GM19099 (cell line): ENCODE results near the gene GAN.

Experiments
- POLR2A ChIP-seq: IDR thresholded peaks from 3 replicates; pipeline ENCODE4 v1.6.1; 2011; ENCODE audit warnings: low read depth; ENCODE audit not compliant: insufficient read length; ENCODE audit errors: extremely low read depth

GAN gene

DNA sequence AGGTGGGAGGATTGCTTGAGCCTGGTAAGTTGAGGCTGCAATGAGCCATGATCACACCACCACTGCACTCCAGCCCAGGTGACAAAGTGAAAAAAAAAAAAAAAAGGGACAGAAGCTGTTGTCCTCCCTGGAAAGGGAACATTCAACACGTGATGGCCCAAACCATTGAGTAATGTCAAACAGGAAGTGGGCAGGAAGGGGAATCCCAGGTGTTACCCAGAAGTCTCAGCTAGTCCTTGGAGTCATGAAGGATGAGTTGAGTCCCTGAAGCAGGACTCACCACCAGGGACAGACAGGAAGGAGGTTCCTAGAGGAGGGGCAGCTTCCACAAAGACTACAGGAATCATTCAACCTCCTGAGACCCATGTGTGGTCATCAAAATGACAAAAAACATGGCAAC is 110.0 kb downstream of the GAN start:
- no peak for TF ChIP-seq POLR2A

DNA sequence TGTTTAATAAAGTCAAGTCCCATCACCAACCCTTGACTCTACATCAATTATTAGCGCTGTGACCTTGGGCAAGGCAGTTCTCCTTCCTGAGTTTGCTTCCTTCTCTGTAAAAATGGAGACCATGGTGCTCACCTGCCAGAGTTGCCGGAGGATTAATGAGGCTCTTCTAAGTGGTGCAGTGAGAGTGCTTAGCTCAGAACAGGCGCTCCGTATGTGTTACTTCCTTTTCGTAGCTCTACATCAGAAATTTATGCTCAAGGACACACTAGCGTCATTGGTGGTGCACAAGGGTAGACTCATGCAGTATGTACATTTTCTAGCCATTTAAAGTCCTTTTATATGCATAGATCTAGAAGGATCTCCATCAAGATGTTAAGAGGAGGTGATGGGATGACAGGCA is 112.5 kb downstream of the GAN start:
- no peak for TF ChIP-seq POLR2A

DNA sequence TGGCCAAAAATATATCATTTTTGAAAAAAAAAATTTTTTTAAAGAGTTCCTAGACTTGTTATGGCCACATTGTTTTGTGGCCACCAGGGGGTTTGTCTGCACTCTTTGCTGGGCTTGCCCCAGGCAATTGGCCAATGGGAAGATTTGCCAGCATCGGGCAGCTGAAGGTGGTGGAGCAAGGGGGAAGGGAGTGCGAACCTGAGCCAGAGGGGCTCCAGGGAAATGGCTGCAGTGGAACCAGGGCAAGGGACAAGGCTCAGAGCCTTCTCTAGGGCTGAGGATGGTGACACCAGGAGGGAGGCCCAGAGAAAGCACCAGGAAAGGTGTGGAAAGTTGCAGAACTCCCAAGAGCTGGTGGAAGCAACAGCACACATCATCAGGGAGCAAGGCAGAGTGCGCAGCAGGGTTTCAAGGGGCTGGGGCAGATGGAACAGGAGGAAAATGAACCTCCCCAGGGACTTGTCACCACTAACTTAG is 114.3 kb downstream of the GAN start:
- TF ChIP-seq POLR2A, result no peak

DNA sequence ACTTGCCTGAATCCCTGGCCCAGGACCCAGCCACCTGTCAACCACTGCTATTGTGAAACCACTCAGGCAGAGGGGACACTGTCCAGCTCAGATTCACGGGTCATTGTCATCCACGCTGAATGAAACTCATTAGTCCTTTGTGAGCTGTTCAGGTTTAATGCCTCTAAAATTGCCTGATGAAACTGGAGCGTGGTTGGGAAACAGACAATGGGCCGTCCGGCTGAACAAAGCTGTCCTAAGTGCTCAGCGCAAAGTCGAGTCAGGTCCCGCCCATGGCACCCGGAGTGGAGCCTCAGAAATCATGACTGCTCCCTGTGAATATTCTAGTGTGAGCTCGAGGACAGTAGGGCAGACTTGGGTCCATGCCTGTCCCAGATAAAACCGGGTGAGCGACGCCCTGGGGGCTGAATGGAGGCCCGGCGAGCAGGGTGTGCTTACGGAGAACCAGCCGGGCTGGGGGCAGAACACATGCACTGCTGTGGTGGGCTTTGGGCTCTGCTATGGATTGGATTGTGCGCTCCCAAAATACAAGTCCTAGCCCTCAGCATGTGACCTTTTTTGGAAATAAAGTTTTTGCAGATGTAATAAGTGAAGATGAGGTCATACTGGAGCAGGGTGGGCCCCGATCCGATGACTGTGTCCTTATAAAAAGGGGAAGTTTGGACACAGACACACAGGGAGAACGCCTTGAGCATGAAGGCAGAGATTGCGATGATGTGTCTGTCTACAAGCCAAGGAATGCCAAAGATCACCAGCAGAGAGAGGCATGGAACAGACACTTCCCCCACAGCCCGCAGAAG is 117.0 kb downstream of the GAN start:
- no peak for TF ChIP-seq POLR2A

DNA sequence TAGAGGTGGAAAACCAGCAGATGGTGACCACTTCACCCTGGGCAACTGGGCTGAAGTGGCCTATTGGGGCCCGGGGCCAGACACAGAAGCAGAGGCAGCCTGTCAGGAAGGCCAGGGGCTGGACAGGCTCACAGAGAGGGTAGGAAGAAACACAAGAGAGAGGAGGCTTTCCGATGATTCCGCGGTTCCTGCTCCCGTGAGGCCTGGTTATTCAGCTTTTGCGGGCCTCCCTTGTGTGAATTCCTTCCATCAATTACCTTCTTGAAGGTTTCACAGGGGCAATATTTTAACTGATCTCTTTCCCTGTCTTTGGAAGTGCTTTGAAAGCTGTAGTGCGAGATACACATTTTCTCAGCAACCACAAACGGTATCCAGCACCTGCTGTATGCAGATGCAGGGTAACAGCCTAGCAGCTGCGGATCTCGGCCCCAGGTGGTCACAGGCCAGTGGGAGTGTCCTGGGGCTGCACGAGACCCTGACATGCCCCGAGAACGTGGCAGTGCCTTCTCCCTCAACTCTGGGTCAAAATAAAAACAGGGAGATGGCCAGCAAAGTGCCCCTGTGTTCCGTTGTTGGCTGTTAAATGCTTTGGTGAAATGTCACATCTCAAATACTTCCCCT is 118.3 kb downstream of the GAN start:
- no peak for TF ChIP-seq POLR2A

DNA sequence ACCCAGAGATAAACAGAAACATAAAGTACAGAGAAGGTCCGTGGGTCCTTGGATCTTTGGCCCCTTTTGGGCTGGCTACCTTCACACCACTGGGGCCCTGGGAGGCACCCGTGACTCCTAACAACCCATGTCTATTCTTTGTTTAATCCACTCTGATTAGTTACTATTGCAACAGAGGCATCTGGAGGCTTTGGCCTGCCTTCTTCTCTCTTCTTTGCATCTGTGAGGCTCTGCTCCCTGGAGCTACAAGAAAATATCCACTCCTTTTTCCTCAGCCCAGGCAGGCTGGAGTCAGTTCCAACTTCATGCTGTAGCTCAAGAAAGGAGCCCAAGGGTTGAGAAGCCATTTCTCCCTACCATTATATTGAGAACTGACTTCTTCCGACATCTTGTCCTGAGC is 120.3 kb downstream of the GAN start:
- no peak for TF ChIP-seq POLR2A

DNA sequence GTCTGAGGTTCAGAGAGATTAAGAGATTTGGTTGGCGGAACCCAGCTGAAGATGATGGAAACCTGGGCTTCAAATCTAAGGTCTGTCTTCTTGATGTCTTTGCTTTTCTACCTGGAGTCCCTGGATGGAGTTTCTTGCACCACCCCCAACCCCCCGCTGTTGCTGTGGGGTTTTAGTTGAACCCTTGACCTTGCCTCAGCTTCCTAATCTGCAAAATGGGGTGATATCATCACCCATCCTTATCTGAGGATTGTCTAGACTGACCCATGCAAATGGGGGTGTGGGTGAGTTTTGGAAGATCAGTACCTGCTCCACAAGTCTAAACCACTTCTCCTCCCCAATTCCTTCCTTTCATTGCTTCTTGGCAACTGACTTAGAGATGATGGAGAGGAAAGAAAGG is 120.8 kb downstream of the GAN start:
- TF ChIP-seq POLR2A, result no peak

DNA sequence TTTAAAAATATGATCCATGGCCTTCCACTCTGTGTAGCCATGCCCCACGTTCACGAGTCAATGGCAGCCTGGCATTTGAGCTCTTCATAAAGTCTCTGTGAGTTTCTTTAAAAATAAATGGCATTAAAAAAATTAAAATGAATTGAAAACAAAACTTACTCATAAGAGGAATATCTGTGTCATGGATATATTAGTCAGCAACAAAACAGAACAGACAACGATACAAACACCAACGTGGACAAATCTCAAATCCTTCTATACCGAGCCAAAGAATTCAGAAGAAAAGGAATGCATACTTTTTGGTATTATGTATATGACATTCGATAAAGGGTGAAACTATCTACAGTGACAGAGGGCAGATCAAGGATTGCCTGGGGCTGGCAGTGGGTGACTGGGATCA is 121.6 kb downstream of the GAN start:
- no peak for TF ChIP-seq POLR2A

DNA sequence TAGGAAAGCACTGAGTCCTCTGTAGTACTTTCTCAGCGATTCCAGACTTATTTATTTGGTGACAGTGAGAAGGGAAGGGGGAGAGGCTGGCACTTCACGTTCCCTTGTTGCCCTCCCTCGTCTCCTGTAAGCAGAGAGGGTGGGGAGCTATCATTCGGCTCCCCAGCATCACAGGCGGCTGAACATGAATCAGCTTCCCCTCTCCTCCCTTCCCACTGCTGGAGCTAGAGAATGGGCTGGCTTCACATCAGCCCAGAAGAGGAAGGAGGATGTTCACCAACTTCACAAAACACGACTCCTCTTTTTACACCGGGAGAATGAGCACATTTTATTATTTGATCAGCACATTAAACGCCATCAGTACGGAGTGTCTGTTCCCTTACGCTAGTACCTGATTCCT is 123.1 kb downstream of the GAN start:
- no peak for TF ChIP-seq POLR2A
